Kidney epithelial cell (primary cell): ENCODE data around the gene CLSTN2. TPM values are rescaled to one million over a fixed set of nuclear protein-coding genes. Genes with fewer than 3 reads are reported as not detected.

ENCODE experiments used
- DNase-seq: peaks from one replicate; pipeline ENCODE4 v3.0.0-alpha.2; 2010; ENCODE audit warnings: low read depth
- H3K27me3 ChIP-seq: 2 replicates; pipeline ENCODE4 v1.6.0; 2011; ENCODE audit warnings: low read length; ENCODE audit not compliant: control insufficient read depth, insufficient read depth
- H3K36me3 ChIP-seq: 2 replicates; pipeline ENCODE4 v1.5.1; 2011; ENCODE audit warnings: low read length; ENCODE audit not compliant: control insufficient read depth, insufficient read depth
- H3K4me3 ChIP-seq: 2 replicates; pipeline ENCODE4 v1.5.1; 2011; ENCODE audit warnings: low read depth, mild to moderate bottlenecking, control low read depth, low read length
- CTCF ChIP-seq: IDR thresholded peaks from 2 replicates; pipeline ENCODE4 v1.5.1; 2011; ENCODE audit warnings: mild to moderate bottlenecking, moderate library complexity, low read length, control low read depth, inconsistent platforms; ENCODE audit not compliant: insufficient read depth, poor library complexity, severe bottlenecking
- total RNA-seq: library from RNA; depleted of rRNA; stranded (reverse); fragments of >200 nt; gene quantifications from 2 replicates; pipeline ENCODE4 v1.2.3, GENCODE V29; 2015

CLSTN2 gene
- total RNA-seq, 1 donor from 2014 or later = 10.9 TPM

- no peak for DNase-seq
- H3K27me3 ChIP-seq = no peaks in the 10 kb centered on the region
- TF ChIP-seq CTCF = no peak
- no peak overlapping the region for H3K4me3 ChIP-seq
- H3K36me3 ChIP-seq = no peaks in the 10 kb centered on the region
Measured at GRCh38 chr3:139945386-139945785, 10.4 kb downstream of the CLSTN2 start.

- no peak for TF ChIP-seq CTCF
- DNase-seq = no peak
- no peaks in the 10 kb centered on the region for H3K27me3 ChIP-seq
- no peak overlapping the region for H3K4me3 ChIP-seq
- no peaks in the 10 kb centered on the region for H3K36me3 ChIP-seq
Measured at GRCh38 chr3:139945942-139946341, 11.0 kb downstream of the CLSTN2 start.

- no peak for DNase-seq
- H3K36me3 ChIP-seq = no peaks in the 10 kb centered on the region
- no peak for TF ChIP-seq CTCF
- no peaks in the 10 kb centered on the region for H3K27me3 ChIP-seq
- no peak overlapping the region for H3K4me3 ChIP-seq
Measured at GRCh38 chr3:139948467-139948866, 13.5 kb downstream of the CLSTN2 start.

- TF ChIP-seq CTCF = no peak
- H3K36me3 ChIP-seq = no peaks in the 10 kb centered on the region
- no peak overlapping the region for H3K4me3 ChIP-seq
- DNase-seq = no peak
- H3K27me3 ChIP-seq = no peaks in the 10 kb centered on the region
Measured at GRCh38 chr3:139948898-139949297, 13.9 kb downstream of the CLSTN2 start.

- DNase-seq = no peak
- H3K4me3 ChIP-seq = no peak overlapping the region
- H3K36me3 ChIP-seq = no peaks in the 10 kb centered on the region
- no peaks in the 10 kb centered on the region for H3K27me3 ChIP-seq
- TF ChIP-seq CTCF = no peak
Measured at GRCh38 chr3:139953131-139953910, 18.3 kb downstream of the CLSTN2 start.

GRCh38 chr3:139954146-139954860, 19.3 kb downstream of the CLSTN2 start:
- no peak for DNase-seq
- Histone ChIP-seq H3K36me3 (no peaks in the 10 kb centered on the region), H3K27me3 (no peaks in the 10 kb centered on the region), H3K4me3 (no peak overlapping the region)
- TF ChIP-seq CTCF = no peak
